Gastrocnemius medialis (tissue), 4 donors: ENCODE measurements around the gene PCDHGA11.

Source experiments
- POLR2A ChIP-seq, 2 donors: fragments of 450-650 bp; IDR thresholded peaks; one replicate each; pipeline ENCODE4 v1.6.1; 2017; ENCODE audit warnings: antibody characterized with exemption in 2 of 2, mild to moderate bottlenecking in 2 of 2, moderate library complexity in 2 of 2
- TF ChIP-seq, protein P1 (sequence below), 5 experiments: fragments of 450-650 bp in 3 of 5; fragments of 200-600 bp in 2 of 5; sonication (generic) in 2 of 5; IDR thresholded peaks in 4 of 5; conservative IDR thresholded peaks in 1 of 5; 1 replicate in 4 of 5; 2 replicates in 1 of 5; pipeline ENCODE4 v1.5.1; 2016 to 2019; ENCODE audit warnings: antibody characterized with exemption in 5 of 5, mild to moderate bottlenecking in 3 of 5, moderate library complexity in 3 of 5

GRCh38 chr5:141422742-141423291 is 2.0 kb downstream of the PCDHGA11 start:
- TF ChIP-seq, protein P1, sequence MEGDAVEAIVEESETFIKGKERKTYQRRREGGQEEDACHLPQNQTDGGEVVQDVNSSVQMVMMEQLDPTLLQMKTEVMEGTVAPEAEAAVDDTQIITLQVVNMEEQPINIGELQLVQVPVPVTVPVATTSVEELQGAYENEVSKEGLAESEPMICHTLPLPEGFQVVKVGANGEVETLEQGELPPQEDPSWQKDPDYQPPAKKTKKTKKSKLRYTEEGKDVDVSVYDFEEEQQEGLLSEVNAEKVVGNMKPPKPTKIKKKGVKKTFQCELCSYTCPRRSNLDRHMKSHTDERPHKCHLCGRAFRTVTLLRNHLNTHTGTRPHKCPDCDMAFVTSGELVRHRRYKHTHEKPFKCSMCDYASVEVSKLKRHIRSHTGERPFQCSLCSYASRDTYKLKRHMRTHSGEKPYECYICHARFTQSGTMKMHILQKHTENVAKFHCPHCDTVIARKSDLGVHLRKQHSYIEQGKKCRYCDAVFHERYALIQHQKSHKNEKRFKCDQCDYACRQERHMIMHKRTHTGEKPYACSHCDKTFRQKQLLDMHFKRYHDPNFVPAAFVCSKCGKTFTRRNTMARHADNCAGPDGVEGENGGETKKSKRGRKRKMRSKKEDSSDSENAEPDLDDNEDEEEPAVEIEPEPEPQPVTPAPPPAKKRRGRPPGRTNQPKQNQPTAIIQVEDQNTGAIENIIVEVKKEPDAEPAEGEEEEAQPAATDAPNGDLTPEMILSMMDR (IDR thresholded peaks at IDR 0.05 in 4 of 5, conservative IDR thresholded peaks at IDR 0.05 in 1 of 5), result no peak
- TF ChIP-seq POLR2A (IDR thresholded peaks at IDR 0.05), result no peak
